ENCODE results near the gene INCA1. TPM values are rescaled to one million over a fixed set of nuclear protein-coding genes. Genes with fewer than 3 reads are reported as not detected.

Gene INCA1
- 0.69 TPM for total RNA-seq

GRCh38 chr17:4997302-4998026, at the start of gene INCA1, which contains the start of gene KIF1C:
INCA1 (minus strand) TSS chr17:4997522; CDS start chr17:4994437, 3,085 bp downstream.
KIF1C (plus strand) TSS chr17:4997950; CDS start chr17:5000247, 2,297 bp downstream.

GRCh38 chr17:5035315-5035714, 38.0 kb upstream of the INCA1 start, which contains the start of gene SLC52A1:
SLC52A1 (minus strand) TSS chr17:5035426; CDS start chr17:5034606, 820 bp downstream.

GRCh38 chr17:4986951-4987766, 10.2 kb downstream of the INCA1 start, which contains the start of gene CAMTA2:
CAMTA2 (minus strand) TSS chr17:4987675; CDS start chr17:4986222, 1,453 bp downstream.

GRCh38 chr17:4967539-4968485, 29.5 kb downstream of the INCA1 start, which contains the start of gene SPAG7:
SPAG7 (minus strand) TSS chr17:4967817; CDS start chr17:4967804, 13 bp downstream.

GRCh38 chr17:4950746-4951204, 46.5 kb downstream of the INCA1 start, which contains the start of gene ENO3:
ENO3 (plus strand) TSS chr17:4951119; CDS start chr17:4951830, 711 bp downstream.

GRCh38 chr17:4948166-4948930, 49.0 kb downstream of the INCA1 start, which contains the start of gene PFN1:
PFN1 (minus strand) TSS chr17:4948530; CDS start chr17:4948394, 136 bp downstream.

GRCh38 chr17:4939796-4940554, 57.3 kb downstream of the INCA1 start, which contains the start of the genes RNF167 and SLC25A11:
RNF167 (plus strand) TSS chr17:4940268; CDS start chr17:4940910, 642 bp downstream.
SLC25A11 (minus strand) TSS chr17:4940046; CDS start chr17:4939910, 136 bp downstream.

Small RNAs within 50 kb of the gene (small RNA-seq; reads per million reads assigned to genes)
- gene MIR6864 (0.26 reads per million, percentile 9 among the genes with 10 or more reads in this experiment), gene MIR6865 (not detected)

Other genes starting within 250 kb of the INCA1 start
- not detected for gene TM4SF5, start 225.6 kb downstream of the INCA1 start, total RNA-seq
- gene VMO1, start 211.2 kb downstream of the INCA1 start, total RNA-seq: 0.69 TPM
- not detected for gene GLTPD2, start 208.6 kb downstream of the INCA1 start, total RNA-seq
- 111 TPM for gene PSMB6, start 201.4 kb downstream of the INCA1 start, total RNA-seq
- 10.8 TPM for gene PLD2, start 190.4 kb downstream of the INCA1 start, total RNA-seq
- gene MINK1, start 164.2 kb downstream of the INCA1 start, total RNA-seq: 29.3 TPM
- 3.0 TPM for gene C17orf107, start 98.0 kb downstream of the INCA1 start, total RNA-seq
- gene CHRNE, start 94.4 kb downstream of the INCA1 start, total RNA-seq: 0.46 TPM
- gene GP1BA, start 65.2 kb downstream of the INCA1 start, total RNA-seq: not detected
- gene SLC25A11, start 57.5 kb downstream of the INCA1 start, total RNA-seq: 51.2 TPM
- gene RNF167, start 57.3 kb downstream of the INCA1 start, total RNA-seq: 25.8 TPM
- gene PFN1, start 49.0 kb downstream of the INCA1 start, total RNA-seq: 78.0 TPM
- gene ENO3, start 46.4 kb downstream of the INCA1 start, total RNA-seq: 1.8 TPM
- 40.4 TPM for gene SPAG7, start 29.7 kb downstream of the INCA1 start, total RNA-seq
- gene CAMTA2, start 9.8 kb downstream of the INCA1 start, total RNA-seq: 11.8 TPM
- gene KIF1C, start 428 bp upstream of the INCA1 start, total RNA-seq: 13.8 TPM
- gene SLC52A1, start 37.9 kb upstream of the INCA1 start, total RNA-seq: not detected
- 15.7 TPM for gene ZFP3, start 80.9 kb upstream of the INCA1 start, total RNA-seq
- gene ZNF232, start 114.4 kb upstream of the INCA1 start, total RNA-seq: 14.3 TPM
- gene USP6, start 118.5 kb upstream of the INCA1 start, total RNA-seq: 0.23 TPM
- gene ZNF594, start 194.3 kb upstream of the INCA1 start, total RNA-seq: 27.7 TPM
- 0.46 TPM for gene SCIMP, start 237.3 kb upstream of the INCA1 start, total RNA-seq

Data from diencephalon (tissue), 1 donor.